ENCODE measurements around the gene TCFL5. TPM values are rescaled to one million over a fixed set of nuclear protein-coding genes. Genes with fewer than 3 reads are reported as not detected.

The TCFL5 gene
- total RNA-seq (2021) (29.3 and 35.4 TPM in 2 replicates), Bru-seq, nascent RNA (percentile 74 among the genes with signal in this experiment), BruChase-seq, experiment 1, labeled RNA remaining after a 2-hour chase (percentile 85 among the genes with signal in this experiment), BruChase-seq, experiment 2, labeled RNA remaining after a 6-hour chase (percentile 84 among the genes with signal in this experiment)
- long read RNA-seq, transcript TCFL5-202 (6 exons, 2,456 nt), result major isoform, 8 of 28 reads
- long read RNA-seq, partial matches to known transcripts, result 3 of 28 reads
- long read RNA-seq, other reads (novel, unspliced or antisense), result 16 of 28 reads

DNA sequence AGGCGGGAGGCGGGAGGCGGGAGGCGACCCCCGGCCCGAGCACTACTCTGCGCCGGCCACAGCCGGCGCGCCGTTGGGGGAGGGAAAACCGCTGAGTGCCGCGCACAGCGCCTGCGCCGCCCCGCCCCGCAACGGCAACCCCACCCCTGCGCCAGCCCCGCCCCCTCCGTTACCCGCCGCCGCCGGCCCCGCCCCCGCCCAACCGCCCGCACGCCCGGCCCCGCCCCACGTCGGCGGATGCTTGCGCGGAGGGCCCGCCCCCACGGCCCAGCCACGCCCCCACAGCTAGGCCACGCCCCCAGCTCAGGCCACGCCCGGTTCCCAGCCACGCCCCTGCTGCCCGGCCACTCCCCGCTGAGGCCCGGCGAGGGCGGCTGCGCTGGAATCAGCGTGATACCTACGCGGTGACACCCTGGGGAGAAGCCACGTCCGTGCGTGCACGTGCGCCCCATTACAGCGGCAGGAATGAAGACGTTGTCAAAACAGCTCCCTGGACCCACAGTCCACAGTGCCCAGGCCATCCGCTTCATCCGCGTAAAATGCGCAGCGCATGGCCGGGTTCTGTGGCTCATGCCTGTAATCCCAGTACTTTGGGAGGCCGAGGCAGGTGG, at the start of gene TCFL5:
Gene TCFL5, minus strand, starts transcription at position 97 of the 611 bp plus-strand sequence. CDS start 152 bp downstream, outside the sequence.
- POLR2A ChIA-PET (ENCODE audit: unreplicated experiment), result interaction anchor here (0.6 to 0.7 kb wide), 2 partner anchors 67 to 349 kb away, joined by 3 to 13 read pairs; no protein-coding TSS in a partner anchor
- Histone ChIP-seq H3K4me2 (peak within 1 kb of the TSS; percentile 76), H3F3A (ENCODE audit: insufficient read depth, low read depth) (peaks cover 28% of the 10 kb centered on the region), H3K27me3 (ENCODE audit: insufficient read depth, low read depth) (no peaks in the 10 kb centered on the region), H4K20me1 (ENCODE audit: insufficient read depth) (no peaks in the 10 kb centered on the region), H3K79me2 (ENCODE audit: low read depth) (peaks cover 23% of the 10 kb centered on the region), H2AFZ (peak within 1 kb of the TSS; percentile 44), H3K4me1 (replicated peaks; ENCODE audit: insufficient read depth) (peaks cover 16% of the 10 kb centered on the region), H3K27ac (no peak within 1 kb of the TSS), H3K9me2 (ENCODE audit: insufficient read depth) (no peaks in the 10 kb centered on the region), H3K4me3 (peak within 1 kb of the TSS; percentile 54), H3K9me3 (ENCODE audit: insufficient read depth, low read depth) (no peaks in the 10 kb centered on the region), H3K36me3 (ENCODE audit: low read depth) (0 out of 2 replicates have a peak, but pooled peaks cover 4% of the 10 kb centered on the region)
- CTCF ChIA-PET, result interaction anchor here (0.6 to 1.2 kb wide), 5 partner anchors 12 to 780 kb away, joined by 3 to 7 read pairs (median 4); no protein-coding TSS in a partner anchor
- no TSS peak for BruUV-seq (replicated peaks)
- DNase-seq, result peak; percentile 56 to 97
- intact Hi-C loops (cut with micrococcal nuclease; ENCODE audit: unreplicated experiment), result loop anchor here (5.0 kb wide), 1 partner anchor 75 kb away; the partner anchor contains the start of gene GID8
- TF ChIP-seq EZH2 (IDR thresholded peaks at IDR 0.05; ENCODE audit: low read depth), result no peak
- TF ChIP-seq, protein P1, sequence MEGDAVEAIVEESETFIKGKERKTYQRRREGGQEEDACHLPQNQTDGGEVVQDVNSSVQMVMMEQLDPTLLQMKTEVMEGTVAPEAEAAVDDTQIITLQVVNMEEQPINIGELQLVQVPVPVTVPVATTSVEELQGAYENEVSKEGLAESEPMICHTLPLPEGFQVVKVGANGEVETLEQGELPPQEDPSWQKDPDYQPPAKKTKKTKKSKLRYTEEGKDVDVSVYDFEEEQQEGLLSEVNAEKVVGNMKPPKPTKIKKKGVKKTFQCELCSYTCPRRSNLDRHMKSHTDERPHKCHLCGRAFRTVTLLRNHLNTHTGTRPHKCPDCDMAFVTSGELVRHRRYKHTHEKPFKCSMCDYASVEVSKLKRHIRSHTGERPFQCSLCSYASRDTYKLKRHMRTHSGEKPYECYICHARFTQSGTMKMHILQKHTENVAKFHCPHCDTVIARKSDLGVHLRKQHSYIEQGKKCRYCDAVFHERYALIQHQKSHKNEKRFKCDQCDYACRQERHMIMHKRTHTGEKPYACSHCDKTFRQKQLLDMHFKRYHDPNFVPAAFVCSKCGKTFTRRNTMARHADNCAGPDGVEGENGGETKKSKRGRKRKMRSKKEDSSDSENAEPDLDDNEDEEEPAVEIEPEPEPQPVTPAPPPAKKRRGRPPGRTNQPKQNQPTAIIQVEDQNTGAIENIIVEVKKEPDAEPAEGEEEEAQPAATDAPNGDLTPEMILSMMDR (conservative IDR thresholded peaks at IDR 0.05), result no peak

DNA sequence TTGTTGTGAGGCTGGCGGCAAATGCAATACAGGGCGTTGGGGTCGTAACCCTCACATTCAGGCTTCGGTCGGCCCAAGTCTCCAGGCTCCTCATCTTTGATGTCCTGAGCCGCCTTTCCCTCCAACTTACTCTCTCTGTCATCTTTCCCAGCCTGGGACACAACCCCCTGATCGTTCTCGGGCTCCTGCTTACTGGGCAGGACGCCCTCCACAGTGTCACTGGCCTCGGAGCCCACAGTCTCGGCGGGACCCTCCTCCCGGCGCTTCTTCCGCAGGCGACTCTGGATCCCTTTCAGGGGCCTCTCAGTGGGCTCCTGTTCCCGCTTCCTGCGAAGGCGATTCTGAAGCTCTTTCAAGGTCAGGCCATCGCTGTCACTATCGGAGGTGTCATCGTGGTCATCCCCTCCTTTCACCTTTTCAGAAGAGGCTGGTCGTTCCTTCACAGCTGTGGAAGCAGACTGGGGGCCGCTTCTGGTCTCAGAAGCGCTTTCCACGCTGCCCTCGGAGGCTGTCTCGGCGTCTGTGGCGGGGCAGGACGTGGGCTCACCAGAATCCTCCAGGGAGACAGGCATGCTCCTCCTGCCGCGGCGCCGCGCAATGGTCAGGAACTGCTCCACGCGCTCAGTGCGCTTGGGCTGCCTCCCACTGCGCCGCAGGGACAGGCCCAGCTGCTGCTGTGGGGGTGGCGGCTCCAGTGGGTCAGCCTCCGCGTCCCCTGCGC, 49.3 kb upstream of the TCFL5 start:
- peaks cover 38% of the 10 kb centered on the region for H3K36me3 ChIP-seq (ENCODE audit: low read depth)
- no peaks in the 10 kb centered on the region for H3K27me3 ChIP-seq (ENCODE audit: insufficient read depth, low read depth)
- no TSS peak for BruUV-seq (replicated peaks)
- TF ChIP-seq, protein P1 (conservative IDR thresholded peaks at IDR 0.05), result no peak
- no peak for TF ChIP-seq EZH2 (IDR thresholded peaks at IDR 0.05; ENCODE audit: low read depth)
- no peaks in the 10 kb centered on the region for H3K9me2 ChIP-seq (ENCODE audit: insufficient read depth)
- ChIA-PET POLR2A (ENCODE audit: unreplicated experiment) (no interaction called here), CTCF (interaction anchor here (0.7 kb wide), 1 partner anchor 321 kb away, joined by 3 read pairs; no protein-coding TSS in a partner anchor)
- DNase-seq, result no peak
- H3K79me2 ChIP-seq (ENCODE audit: low read depth), result peaks cover 56% of the 10 kb centered on the region
- no peak overlapping the region for H3K27ac ChIP-seq
- no peaks in the 10 kb centered on the region for H3K4me1 ChIP-seq (replicated peaks; ENCODE audit: insufficient read depth)
- no peak overlapping the region for H2AFZ ChIP-seq
- intact Hi-C loops (cut with micrococcal nuclease; ENCODE audit: unreplicated experiment), result no loop called here
- H3F3A ChIP-seq (ENCODE audit: insufficient read depth, low read depth), result peaks cover 12% of the 10 kb centered on the region; the same call in 1 of the 2 replicates
- H3K4me2 ChIP-seq, result no peak overlapping the region
- no peak overlapping the region for H3K4me3 ChIP-seq
- no peaks in the 10 kb centered on the region for H3K9me3 ChIP-seq (ENCODE audit: insufficient read depth, low read depth)
- peaks cover 93% of the 10 kb centered on the region for H4K20me1 ChIP-seq (ENCODE audit: insufficient read depth)

DNA sequence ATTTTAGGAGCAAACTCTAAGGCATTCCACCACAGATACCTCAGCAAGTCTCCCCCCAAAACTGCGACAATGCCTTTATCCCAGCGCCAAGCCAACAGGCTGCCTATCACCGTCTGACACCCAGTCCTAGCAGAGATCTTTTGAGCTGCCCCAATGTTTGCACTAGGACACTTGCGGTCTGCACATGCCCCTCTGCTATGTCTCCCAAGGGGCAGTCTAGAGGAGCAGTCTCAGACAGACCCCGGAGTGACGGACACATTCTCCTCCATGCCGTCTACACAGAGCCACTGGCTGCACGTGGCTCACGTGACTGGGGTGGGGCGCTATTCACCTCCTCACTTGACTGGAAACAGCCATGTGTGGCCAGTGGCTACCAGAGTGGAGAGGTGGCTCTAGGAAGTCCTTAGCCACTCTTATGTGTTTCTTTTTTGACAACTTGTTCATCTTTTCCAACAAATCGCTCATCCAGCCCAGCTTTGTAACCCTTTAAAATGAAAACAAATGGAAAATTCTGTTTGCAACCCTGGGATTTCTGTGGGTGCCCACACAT, 48.7 kb upstream of the TCFL5 start:
- peaks cover 44% of the 10 kb centered on the region for H3K36me3 ChIP-seq (ENCODE audit: low read depth)
- CTCF ChIA-PET, result no interaction called here
- H4K20me1 ChIP-seq (ENCODE audit: insufficient read depth), result peaks cover 86% of the 10 kb centered on the region

More for the DNA sequence above, 48.7 kb upstream of the TCFL5 start:
- no peaks in the 10 kb centered on the region for H3K27me3 ChIP-seq (ENCODE audit: insufficient read depth, low read depth)
- H3K4me1 ChIP-seq (replicated peaks; ENCODE audit: insufficient read depth), result no peaks in the 10 kb centered on the region
- no peaks in the 10 kb centered on the region for H3K9me2 ChIP-seq (ENCODE audit: insufficient read depth)
- H2AFZ ChIP-seq, result no peak overlapping the region
- no peak for TF ChIP-seq EZH2 (IDR thresholded peaks at IDR 0.05; ENCODE audit: low read depth)
- TF ChIP-seq, protein P1 (conservative IDR thresholded peaks at IDR 0.05), result no peak
- no peaks in the 10 kb centered on the region for H3K9me3 ChIP-seq (ENCODE audit: insufficient read depth, low read depth)
- POLR2A ChIA-PET (ENCODE audit: unreplicated experiment), result no interaction called here
- intact Hi-C loops (cut with micrococcal nuclease; ENCODE audit: unreplicated experiment), result no loop called here
- H3K27ac ChIP-seq, result no peak overlapping the region
- no peak overlapping the region for H3K4me2 ChIP-seq
- peaks cover 49% of the 10 kb centered on the region for H3K79me2 ChIP-seq (ENCODE audit: low read depth)
- no peak for DNase-seq
- no peak overlapping the region for H3K4me3 ChIP-seq
- BruUV-seq (replicated peaks), result no TSS peak
- H3F3A ChIP-seq (ENCODE audit: insufficient read depth, low read depth), result peaks cover 12% of the 10 kb centered on the region; the same call in 1 of the 2 replicates
